ENCODE results near the gene TXNDC2. TPM values are rescaled to one million over a fixed set of nuclear protein-coding genes. Genes with fewer than 3 reads are reported as not detected.

The TXNDC2 gene
- total and polyA plus RNA-seq, 9 of the 15 experiments (the other 6 are each of a cell fraction or from before 2014, with no cell fraction given), result 1.2 to 4.9 (median 2.3) TPM

GRCh38 chr18:9913151-9913525 lies 27.4 kb downstream of the TXNDC2 start (continued):
- TF ChIP-seq NKRF (IDR thresholded peaks at IDR 0.05; ENCODE audit: borderline replicate concordance), result 0 out of 2 replicates have a peak, but pooled peaks have one; percentile 17
- TF ChIP-seq KLF1 (tag; IDR thresholded peaks at IDR 0.05), result no peak
- TF ChIP-seq SAFB2 (IDR thresholded peaks at IDR 0.05; ENCODE audit: borderline replicate concordance, low read depth, low read length, severe bottlenecking), result no peak
- TF ChIP-seq IRF1 (CRISPR knock-in tag; IDR thresholded peaks at IDR 0.05; ENCODE audit: borderline replicate concordance), result no peak
- TF ChIP-seq, protein P1, sequence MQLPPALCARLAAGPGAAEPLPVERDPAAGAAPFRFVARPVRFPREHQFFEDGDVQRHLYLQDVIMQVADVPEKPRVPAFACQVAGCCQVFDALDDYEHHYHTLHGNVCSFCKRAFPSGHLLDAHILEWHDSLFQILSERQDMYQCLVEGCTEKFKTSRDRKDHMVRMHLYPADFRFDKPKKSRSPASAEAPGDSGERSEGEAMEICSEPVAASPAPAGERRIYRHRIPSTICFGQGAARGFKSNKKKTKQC (CRISPR knock-in tag; IDR thresholded peaks at IDR 0.05), result 0 out of 2 replicates have a peak, but pooled peaks have one; percentile 20
- no peak for TF ChIP-seq XRCC5 (IDR thresholded peaks at IDR 0.05; ENCODE audit: low read depth, low read length)
- TF ChIP-seq SRF (CRISPR knock-in tag; IDR thresholded peaks at IDR 0.05), result no peak
- 0 out of 2 replicates have a peak, but pooled peaks have one; percentile 68 for TF ChIP-seq PHTF2 (CRISPR knock-in tag; IDR thresholded peaks at IDR 0.05)
- TF ChIP-seq HMBOX1 (IDR thresholded peaks at IDR 0.05), result no peak
- TF ChIP-seq ZNF324 (CRISPR knock-in tag; IDR thresholded peaks at IDR 0.05), result no peak
- TF ChIP-seq BRCA1 (IDR thresholded peaks at IDR 0.05), result no peak
- TF ChIP-seq BRCA1 (CRISPR knock-in tag; IDR thresholded peaks at IDR 0.05), result no peak
- no peak for TF ChIP-seq CBX1 (IDR thresholded peaks at IDR 0.05; ENCODE audit: low read depth)
- no peak for TF ChIP-seq RCOR1 (IDR thresholded peaks at IDR 0.05; ENCODE audit: borderline replicate concordance in 1 of 2, low read depth in 2 of 2, low read length in 2 of 2)
- no peak for TF ChIP-seq RBM39 (optimal IDR thresholded peaks at IDR 0.05; ENCODE audit: low read depth, low read length)
- no peak for TF ChIP-seq ZNF311 (CRISPR knock-in tag; IDR thresholded peaks at IDR 0.05)
- TF ChIP-seq ZNF146 (CRISPR knock-in tag; IDR thresholded peaks at IDR 0.05; ENCODE audit: unreplicated experiment), result no peak
- no peak for TF ChIP-seq CCAR2 (IDR thresholded peaks at IDR 0.05; ENCODE audit: low read depth, low read length)
- TF ChIP-seq RFX1 (IDR thresholded peaks at IDR 0.05), result no peak
- no peak for TF ChIP-seq HIVEP1 (CRISPR knock-in tag; IDR thresholded peaks at IDR 0.05)
- no peak for TF ChIP-seq ZNF316 (IDR thresholded peaks at IDR 0.05)
- no peak for TF ChIP-seq GABPB2 (CRISPR knock-in tag; conservative IDR thresholded peaks at IDR 0.05)
- TF ChIP-seq TAF15 (IDR thresholded peaks at IDR 0.05; ENCODE audit: low read depth, low read length), result no peak
- TF ChIP-seq, protein P2, sequence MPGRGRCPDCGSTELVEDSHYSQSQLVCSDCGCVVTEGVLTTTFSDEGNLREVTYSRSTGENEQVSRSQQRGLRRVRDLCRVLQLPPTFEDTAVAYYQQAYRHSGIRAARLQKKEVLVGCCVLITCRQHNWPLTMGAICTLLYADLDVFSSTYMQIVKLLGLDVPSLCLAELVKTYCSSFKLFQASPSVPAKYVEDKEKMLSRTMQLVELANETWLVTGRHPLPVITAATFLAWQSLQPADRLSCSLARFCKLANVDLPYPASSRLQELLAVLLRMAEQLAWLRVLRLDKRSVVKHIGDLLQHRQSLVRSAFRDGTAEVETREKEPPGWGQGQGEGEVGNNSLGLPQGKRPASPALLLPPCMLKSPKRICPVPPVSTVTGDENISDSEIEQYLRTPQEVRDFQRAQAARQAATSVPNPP (IDR thresholded peaks at IDR 0.05; ENCODE audit: borderline replicate concordance, insufficient read depth, insufficient read length), result no peak
- TF ChIP-seq, protein P3, sequence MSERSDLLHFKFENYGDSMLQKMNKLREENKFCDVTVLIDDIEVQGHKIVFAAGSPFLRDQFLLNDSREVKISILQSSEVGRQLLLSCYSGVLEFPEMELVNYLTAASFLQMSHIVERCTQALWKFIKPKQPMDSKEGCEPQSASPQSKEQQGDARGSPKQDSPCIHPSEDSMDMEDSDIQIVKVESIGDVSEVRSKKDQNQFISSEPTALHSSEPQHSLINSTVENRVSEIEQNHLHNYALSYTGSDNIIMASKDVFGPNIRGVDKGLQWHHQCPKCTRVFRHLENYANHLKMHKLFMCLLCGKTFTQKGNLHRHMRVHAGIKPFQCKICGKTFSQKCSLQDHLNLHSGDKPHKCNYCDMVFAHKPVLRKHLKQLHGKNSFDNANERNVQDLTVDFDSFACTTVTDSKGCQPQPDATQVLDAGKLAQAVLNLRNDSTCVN (CRISPR knock-in tag; IDR thresholded peaks at IDR 0.05), result no peak

All from K562 (cell line).